Keratinocyte (primary cell): Measurements from ENCODE around the gene PPFIBP2.

Experiments
- EZH2 ChIP-seq: IDR thresholded peaks from one replicate; pipeline ENCODE4 v1.6.1; 2012; ENCODE audit warnings: inconsistent platforms, mild to moderate bottlenecking, low read length, moderate library complexity
- TF ChIP-seq, protein P1 (sequence below), 3 experiments: IDR thresholded peaks in 1 of 3; conservative IDR thresholded peaks in 1 of 3; optimal IDR thresholded peaks in 1 of 3; 2 replicates in 2 of 3; 3 replicates in 1 of 3; pipeline versions ENCODE3 to v1.5.1; 2011; ENCODE audit warnings: low read length in 3 of 3, mild to moderate bottlenecking in 3 of 3, moderate library complexity in 2 of 3, control low read depth in 1 of 3, inconsistent platforms in 1 of 3; ENCODE audit not compliant: insufficient read depth in 2 of 3; ENCODE audit errors: extremely low read depth in 1 of 3

DNA sequence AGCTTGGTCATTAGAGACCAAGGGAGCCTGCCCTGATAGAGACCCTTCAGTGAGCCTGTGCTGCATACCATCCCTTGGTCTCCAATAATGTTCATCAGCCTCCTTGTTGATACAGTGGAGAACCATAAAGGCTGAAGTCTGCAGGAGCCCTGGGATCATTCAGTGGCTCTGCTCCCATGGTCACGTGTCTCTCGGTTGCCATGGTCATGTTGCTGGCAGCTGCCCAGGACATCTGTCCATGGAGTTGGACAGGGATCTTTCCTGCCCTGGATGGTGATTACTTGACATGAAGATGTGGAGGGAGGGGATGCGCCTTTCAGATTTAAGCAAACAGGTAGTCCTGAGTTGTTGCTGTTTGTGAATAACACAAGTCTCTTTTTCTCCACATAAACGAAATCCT lies 121.3 kb downstream of the PPFIBP2 start:
- no peak for TF ChIP-seq EZH2
- TF ChIP-seq, protein P1, sequence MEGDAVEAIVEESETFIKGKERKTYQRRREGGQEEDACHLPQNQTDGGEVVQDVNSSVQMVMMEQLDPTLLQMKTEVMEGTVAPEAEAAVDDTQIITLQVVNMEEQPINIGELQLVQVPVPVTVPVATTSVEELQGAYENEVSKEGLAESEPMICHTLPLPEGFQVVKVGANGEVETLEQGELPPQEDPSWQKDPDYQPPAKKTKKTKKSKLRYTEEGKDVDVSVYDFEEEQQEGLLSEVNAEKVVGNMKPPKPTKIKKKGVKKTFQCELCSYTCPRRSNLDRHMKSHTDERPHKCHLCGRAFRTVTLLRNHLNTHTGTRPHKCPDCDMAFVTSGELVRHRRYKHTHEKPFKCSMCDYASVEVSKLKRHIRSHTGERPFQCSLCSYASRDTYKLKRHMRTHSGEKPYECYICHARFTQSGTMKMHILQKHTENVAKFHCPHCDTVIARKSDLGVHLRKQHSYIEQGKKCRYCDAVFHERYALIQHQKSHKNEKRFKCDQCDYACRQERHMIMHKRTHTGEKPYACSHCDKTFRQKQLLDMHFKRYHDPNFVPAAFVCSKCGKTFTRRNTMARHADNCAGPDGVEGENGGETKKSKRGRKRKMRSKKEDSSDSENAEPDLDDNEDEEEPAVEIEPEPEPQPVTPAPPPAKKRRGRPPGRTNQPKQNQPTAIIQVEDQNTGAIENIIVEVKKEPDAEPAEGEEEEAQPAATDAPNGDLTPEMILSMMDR (optimal IDR thresholded peaks at IDR 0.05 in 1 of 3, IDR thresholded peaks at IDR 0.05 in 1 of 3, conservative IDR thresholded peaks at IDR 0.05 in 1 of 3; ENCODE audit: extremely low read depth in 1 of 3, insufficient read depth in 2 of 3, low read length in 3 of 3) = no peak
